ENCODE measurements around the gene RBMS3. TPM values are rescaled to one million over a fixed set of nuclear protein-coding genes. Genes with fewer than 3 reads are reported as not detected.

RBMS3 gene
- polyA plus RNA-seq, 1 experiment, result 33.4 TPM

DNA sequence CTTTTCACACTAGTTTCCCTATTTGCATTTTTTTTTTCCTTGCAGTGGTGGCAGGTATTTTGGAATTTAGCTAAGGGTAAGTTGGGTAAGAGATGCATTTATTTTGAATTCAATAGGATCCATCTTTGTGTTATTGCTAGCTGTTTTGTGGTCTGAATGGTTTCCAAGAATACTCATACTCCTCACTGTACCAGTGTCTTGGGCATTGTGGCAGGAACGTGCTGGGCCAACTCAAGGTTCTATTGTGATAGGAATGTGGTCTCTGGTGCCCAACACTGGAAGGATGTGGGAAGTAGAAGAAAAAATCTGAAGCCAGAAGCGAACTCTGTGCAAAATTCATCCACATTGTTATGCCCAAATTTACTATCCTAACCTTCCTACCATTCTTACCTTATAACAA, 135.6 kb downstream of the RBMS3 start:
- DNase-seq (ENCODE audit: low read depth, low spot score), result no peak
- ChIA-PET CTCF (interaction anchor here (0.6 to 0.7 kb wide), 2 partner anchors 11 to 90 kb away, joined by 3 read pairs; no protein-coding TSS in a partner anchor), POLR2A (no interaction called here)
- no peak overlapping the region for H3K27ac ChIP-seq (ENCODE audit: low read depth, low read length)
- no peaks in the 10 kb centered on the region for H3K9me3 ChIP-seq (ENCODE audit: control insufficient read depth, insufficient read depth, low read length)
- no peak overlapping the region for H3K4me3 ChIP-seq (ENCODE audit: low read depth, low read length)
- no peaks in the 10 kb centered on the region for H3K27me3 ChIP-seq (ENCODE audit: control insufficient read depth, insufficient read depth, low read length)
- TF ChIP-seq, protein P1, sequence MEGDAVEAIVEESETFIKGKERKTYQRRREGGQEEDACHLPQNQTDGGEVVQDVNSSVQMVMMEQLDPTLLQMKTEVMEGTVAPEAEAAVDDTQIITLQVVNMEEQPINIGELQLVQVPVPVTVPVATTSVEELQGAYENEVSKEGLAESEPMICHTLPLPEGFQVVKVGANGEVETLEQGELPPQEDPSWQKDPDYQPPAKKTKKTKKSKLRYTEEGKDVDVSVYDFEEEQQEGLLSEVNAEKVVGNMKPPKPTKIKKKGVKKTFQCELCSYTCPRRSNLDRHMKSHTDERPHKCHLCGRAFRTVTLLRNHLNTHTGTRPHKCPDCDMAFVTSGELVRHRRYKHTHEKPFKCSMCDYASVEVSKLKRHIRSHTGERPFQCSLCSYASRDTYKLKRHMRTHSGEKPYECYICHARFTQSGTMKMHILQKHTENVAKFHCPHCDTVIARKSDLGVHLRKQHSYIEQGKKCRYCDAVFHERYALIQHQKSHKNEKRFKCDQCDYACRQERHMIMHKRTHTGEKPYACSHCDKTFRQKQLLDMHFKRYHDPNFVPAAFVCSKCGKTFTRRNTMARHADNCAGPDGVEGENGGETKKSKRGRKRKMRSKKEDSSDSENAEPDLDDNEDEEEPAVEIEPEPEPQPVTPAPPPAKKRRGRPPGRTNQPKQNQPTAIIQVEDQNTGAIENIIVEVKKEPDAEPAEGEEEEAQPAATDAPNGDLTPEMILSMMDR (IDR thresholded peaks at IDR 0.05; ENCODE audit: low read depth, low read length), result no peak

DNA sequence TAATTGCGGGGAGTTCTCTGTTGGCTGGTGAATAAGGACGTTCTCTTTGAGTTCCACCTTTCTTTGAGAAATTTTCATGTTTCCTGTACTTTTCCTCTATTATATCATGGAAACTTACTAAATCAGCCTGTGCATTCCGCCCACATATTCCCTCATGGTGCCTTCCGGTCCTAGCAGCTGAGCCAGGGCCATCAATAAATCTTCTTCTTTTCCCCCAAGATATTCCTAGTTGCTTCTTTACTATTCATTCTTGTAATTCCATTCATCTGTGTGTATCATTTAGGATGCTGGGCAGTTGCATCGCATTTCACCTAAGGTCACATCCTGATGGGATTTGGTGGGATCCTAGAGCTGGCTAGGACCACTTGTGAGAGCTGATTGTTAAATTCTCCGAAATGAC, 139.2 kb downstream of the RBMS3 start:
- H3K27me3 ChIP-seq (ENCODE audit: control insufficient read depth, insufficient read depth, low read length), result no peaks in the 10 kb centered on the region
- H3K27ac ChIP-seq (ENCODE audit: low read depth, low read length), result no peak overlapping the region
- no peak for DNase-seq (ENCODE audit: low read depth, low spot score)
- H3K9me3 ChIP-seq (ENCODE audit: control insufficient read depth, insufficient read depth, low read length), result no peaks in the 10 kb centered on the region
- ChIA-PET CTCF (interaction anchor here (0.6 kb wide), 1 partner anchor 69 kb away, joined by 3 read pairs; no protein-coding TSS in a partner anchor), POLR2A (no interaction called here)
- H3K4me3 ChIP-seq (ENCODE audit: low read depth, low read length), result no peak overlapping the region
- TF ChIP-seq, protein P1 (IDR thresholded peaks at IDR 0.05; ENCODE audit: low read depth, low read length), result no peak

DNA sequence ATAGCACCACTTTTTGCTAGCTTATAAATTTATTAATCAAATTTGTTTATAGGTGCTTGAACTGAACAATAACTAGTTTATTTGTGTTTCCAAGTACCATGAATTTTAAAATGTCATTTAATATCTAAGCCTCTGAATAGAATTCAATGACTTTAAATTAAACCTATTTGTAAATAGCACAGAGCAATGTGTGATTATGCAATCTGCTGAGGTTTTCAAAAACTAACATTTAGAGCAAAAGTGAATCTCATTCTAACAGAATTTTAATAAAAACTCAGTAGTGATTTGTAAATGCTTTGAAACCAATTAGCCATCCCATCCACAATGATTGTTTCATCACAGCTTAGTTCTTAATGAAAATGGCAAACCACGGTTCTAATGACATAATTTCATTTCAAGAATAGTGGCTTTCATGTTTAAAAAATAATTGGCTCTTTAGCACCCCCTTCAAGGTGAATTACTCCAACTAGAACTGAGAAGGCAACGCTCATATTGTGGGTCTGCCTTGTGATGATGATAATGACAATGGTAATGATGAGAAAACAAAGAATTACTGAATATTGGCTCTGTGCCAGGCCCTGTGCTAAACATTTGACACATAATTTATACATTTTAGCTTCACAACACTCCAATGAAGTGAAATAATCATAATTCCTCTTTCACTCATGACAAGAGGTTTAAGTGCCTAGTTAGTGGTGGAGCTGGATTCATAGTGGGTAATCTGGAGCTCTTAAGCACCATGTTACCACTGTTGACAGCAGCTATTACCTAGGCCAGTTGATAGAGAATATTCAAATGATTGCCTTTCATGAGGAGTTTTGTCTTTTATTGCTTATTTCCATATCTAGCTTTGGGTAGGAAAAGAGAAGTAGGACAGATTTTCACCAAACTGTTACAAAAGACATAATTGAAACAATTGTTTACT, 145.7 kb downstream of the RBMS3 start:
- Histone ChIP-seq H3K27ac (ENCODE audit: low read depth, low read length) (no peak overlapping the region), H3K9me3 (ENCODE audit: control insufficient read depth, insufficient read depth, low read length) (no peaks in the 10 kb centered on the region), H3K27me3 (ENCODE audit: control insufficient read depth, insufficient read depth, low read length) (no peaks in the 10 kb centered on the region), H3K4me3 (ENCODE audit: low read depth, low read length) (no peak overlapping the region)
- CTCF ChIA-PET, result no interaction called here
- DNase-seq (ENCODE audit: low read depth, low spot score), result no peak
- POLR2A ChIA-PET, result no interaction called here
- TF ChIP-seq, protein P1 (IDR thresholded peaks at IDR 0.05; ENCODE audit: low read depth, low read length), result no peak

DNA sequence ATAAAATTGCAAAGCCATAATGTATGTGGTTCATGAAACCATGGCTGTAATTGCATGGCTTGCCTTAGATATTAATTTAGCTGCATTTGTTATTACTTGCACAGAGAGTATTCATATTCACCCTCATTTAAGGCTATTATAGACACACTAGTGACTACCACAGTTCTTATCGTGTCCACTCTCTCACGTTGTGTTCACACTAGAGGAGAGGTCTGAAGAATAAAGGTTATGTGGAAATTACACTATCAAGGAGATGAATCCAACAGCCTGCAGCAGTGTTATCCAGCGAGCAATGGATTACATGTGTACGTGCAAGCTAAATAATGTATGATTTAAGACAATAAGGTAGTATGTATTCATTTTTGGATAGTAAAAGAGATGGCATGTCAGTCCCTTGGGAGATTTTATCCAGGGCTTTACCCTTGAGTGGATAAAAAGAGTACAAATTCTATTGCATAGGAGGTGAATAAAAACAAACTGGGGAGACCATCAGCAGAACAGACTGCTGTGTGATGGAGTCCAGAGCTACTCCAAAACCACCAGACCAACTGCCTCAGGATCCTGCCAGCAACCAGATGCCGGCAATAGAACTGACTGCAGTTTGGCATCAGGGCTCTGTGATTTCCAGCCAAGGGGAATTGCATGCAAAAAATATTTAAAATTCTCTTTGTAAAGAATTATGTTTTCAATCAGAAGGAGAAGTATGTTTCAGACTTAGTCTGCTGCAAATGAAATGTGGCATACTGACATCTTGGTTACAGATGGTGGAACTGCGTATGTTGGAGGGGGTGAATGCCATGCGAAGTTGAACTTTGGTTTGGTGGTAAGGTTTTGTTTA, 146.6 kb downstream of the RBMS3 start:
- DNase-seq (ENCODE audit: low read depth, low spot score), result no peak
- H3K9me3 ChIP-seq (ENCODE audit: control insufficient read depth, insufficient read depth, low read length), result no peaks in the 10 kb centered on the region
- TF ChIP-seq, protein P1 (IDR thresholded peaks at IDR 0.05; ENCODE audit: low read depth, low read length), result no peak
- H3K27ac ChIP-seq (ENCODE audit: low read depth, low read length), result no peak overlapping the region
- POLR2A ChIA-PET, result no interaction called here
- no peak overlapping the region for H3K4me3 ChIP-seq (ENCODE audit: low read depth, low read length)
- no peaks in the 10 kb centered on the region for H3K27me3 ChIP-seq (ENCODE audit: control insufficient read depth, insufficient read depth, low read length)
- CTCF ChIA-PET, result interaction anchor here (0.6 kb wide), 1 partner anchor 11 kb away, joined by 3 read pairs; no protein-coding TSS in a partner anchor

Data from AG04450 (cell line).